ENCODE data around the gene SYT7. TPM values are rescaled to one million over a fixed set of nuclear protein-coding genes. Genes with fewer than 3 reads are reported as not detected.

SYT7 gene
- total and polyA plus RNA-seq, 12 donors, result 11.5 to 26.1 (median 18.7) TPM

GRCh38 chr11:61607426-61607825 lies 26.6 kb upstream of the SYT7 start:
- intact Hi-C loops (cut with DNase I), result no loop called here
- no peak for DNase-seq
- H3K4me1 ChIP-seq, result peaks cover 0 to 26% (median 11%) of the 10 kb centered on the region in 9 donors
- peaks cover 0 to 12% (median 0%) of the 10 kb centered on the region in 7 donors for H3K27me3 ChIP-seq
- TF ChIP-seq CTCF (IDR thresholded peaks at IDR 0.05), result no peak
- WGBS, 2 donors, result 85 to 87% methylated on average over 3 of the region's 3 CpGs
- no peaks in the 10 kb centered on the region for H3K36me3 ChIP-seq
- H3K9me3 ChIP-seq, result no peaks in the 10 kb centered on the region
- no peak overlapping the region for H3K4me3 ChIP-seq
- no peak for ATAC-seq
- H3K27ac ChIP-seq, result no peak overlapping the region

- Histone ChIP-seq H3K36me3 (no peaks in the 10 kb centered on the region), H3K27me3 (no peaks in the 10 kb centered on the region), H3K9me3 (no peaks in the 10 kb centered on the region), H3K4me1 (peaks cover 11 to 28% (median 18%) of the 10 kb centered on the region in 9 donors), H3K4me3 (no peak overlapping the region), H3K27ac (peak overlapping the region in 2 of 10 donors; percentile 20 to 43)
- DNase-seq (no peak), ATAC-seq (no peak)
- 80% methylated on average over 6 of the region's 6 CpGs for WGBS, 2 donors
- intact Hi-C loops (cut with DNase I), result no loop called here
- TF ChIP-seq CTCF (IDR thresholded peaks at IDR 0.05), result no peak
Observed at GRCh38 chr11:61603667-61604066, 22.8 kb upstream of the SYT7 start.

- peak; percentile 57 to 65 for DNase-seq
- Histone ChIP-seq H3K27ac (peak overlapping the region in 6 of 10 donors; percentile 20 to 50 (median 38)), H3K4me1 (peaks cover 11 to 35% (median 23%) of the 10 kb centered on the region in 9 donors), H3K4me3 (no peak overlapping the region), H3K36me3 (no peaks in the 10 kb centered on the region), H3K9me3 (no peaks in the 10 kb centered on the region), H3K27me3 (no peaks in the 10 kb centered on the region)
- TF ChIP-seq CTCF (IDR thresholded peaks at IDR 0.05), result no peak
- 69 to 77% methylated on average over 19 to 20 of the region's 20 CpGs for WGBS, 2 donors
- intact Hi-C loops (cut with DNase I), result no loop called here
- peak; percentile 54 to 84 (median 76) for ATAC-seq
Observed at GRCh38 chr11:61602775-61603569, 22.1 kb upstream of the SYT7 start.

- H3K4me1 ChIP-seq, result peaks cover 11 to 46% (median 23%) of the 10 kb centered on the region in 9 donors
- intact Hi-C loops (cut with DNase I), result no loop called here
- TF ChIP-seq CTCF (IDR thresholded peaks at IDR 0.05), result no peak
- DNase-seq, result no peak
- peaks cover 0 to 3% (median 0%) of the 10 kb centered on the region in 7 donors for H3K27me3 ChIP-seq
- H3K27ac ChIP-seq, result no peak overlapping the region
- no peaks in the 10 kb centered on the region for H3K36me3 ChIP-seq
- WGBS, 2 donors, result 81 to 85% methylated on average over 4 of the region's 4 CpGs
- ATAC-seq, result no peak
- no peaks in the 10 kb centered on the region for H3K9me3 ChIP-seq
- H3K4me3 ChIP-seq, result no peak overlapping the region
Observed at GRCh38 chr11:61601512-61601911, 20.6 kb upstream of the SYT7 start.
